BJ (cell line): ENCODE measurements around the gene DHX32. TPM values are rescaled to one million over a fixed set of nuclear protein-coding genes. Genes with fewer than 3 reads are reported as not detected.

Source experiments
- CTCF ChIA-PET: fragments of 350-600 bp; formaldehyde crosslinking; extraction: SDS; loops from one replicate; lab custom pipeline; 2021; ENCODE audit warnings: antibody characterized with exemption, inconsistent platforms; lab: Yijun Ruan, JAX
- POLR2A ChIA-PET: fragments of 300-600 bp; sonication (Branson Sonifier 250); formaldehyde crosslinking; extraction: SDS; loops from one replicate; lab custom pipeline; 2021; ENCODE audit warnings: antibody characterized with exemption; lab: Charles Lee
- DNase-seq: peaks from one replicate; pipeline ENCODE4 v3.0.0-alpha.2; 2011; ENCODE audit warnings: low read depth
- H3K27me3 ChIP-seq: 2 replicates; pipeline ENCODE4 v1.6.0; 2011; ENCODE audit warnings: low read length; ENCODE audit not compliant: control insufficient read depth, insufficient read depth
- H3K36me3 ChIP-seq: 2 replicates; pipeline ENCODE4 v1.5.1; 2011; ENCODE audit warnings: low read length; ENCODE audit not compliant: control insufficient read depth, insufficient read depth
- H3K4me3 ChIP-seq: 2 replicates; pipeline ENCODE4 v1.5.1; 2011; ENCODE audit warnings: low read depth, mild to moderate bottlenecking, control low read depth, low read length
- polyA plus RNA-seq: library from polyadenylated mRNA; depleted of rRNA; stranded (reverse); fragments of >200 nt; gene quantifications from 2 replicates; pipeline ENCODE4 v1.2.3, GENCODE V29; 2011
- TF ChIP-seq, protein P1 (sequence below): IDR thresholded peaks from 2 replicates; pipeline ENCODE4 v1.5.1; 2011; ENCODE audit warnings: low read depth, mild to moderate bottlenecking, control low read depth, inconsistent platforms, low read length, moderate library complexity; ENCODE audit not compliant: insufficient read depth

DHX32 gene
- polyA plus RNA-seq, 1 experiment, result 18.2 TPM

DNA sequence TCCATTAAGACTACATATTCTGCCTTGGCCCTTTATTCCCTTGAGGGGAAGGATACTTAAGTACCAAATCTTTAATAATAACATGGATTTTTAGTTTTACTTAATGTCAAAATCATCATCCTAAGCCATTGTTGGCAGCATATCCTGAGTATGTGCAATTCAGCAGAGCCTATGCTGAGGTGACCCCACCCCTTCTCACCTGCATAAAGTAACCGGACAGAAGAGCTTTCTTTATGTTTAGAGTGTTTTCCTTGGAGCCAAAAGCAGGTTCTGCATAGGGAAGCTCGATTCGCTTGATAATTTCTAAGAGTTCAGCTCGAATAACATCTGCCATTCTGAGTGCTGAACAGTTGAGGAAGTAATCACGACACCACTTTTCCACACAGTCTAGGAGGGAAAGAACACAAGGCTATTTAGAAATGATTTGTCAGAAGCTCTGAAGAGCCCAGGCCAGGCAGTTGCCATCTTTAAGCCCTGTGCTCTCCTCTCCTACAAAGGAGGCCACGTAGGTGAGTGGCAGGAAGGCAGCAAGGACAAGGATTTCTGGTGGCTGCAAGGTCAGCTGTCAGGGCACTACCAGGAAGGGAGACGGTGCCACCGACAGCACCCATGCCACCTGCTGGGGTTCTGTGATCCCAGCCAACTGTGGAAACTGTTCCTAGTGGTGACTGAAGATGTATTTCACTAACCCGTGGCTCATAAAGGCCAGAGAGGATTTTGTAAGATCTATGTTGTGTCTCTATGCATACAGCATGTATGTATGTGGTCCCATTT lies 42.1 kb downstream of the DHX32 start:
- no peaks in the 10 kb centered on the region for H3K27me3 ChIP-seq
- POLR2A ChIA-PET, result no interaction called here
- DNase-seq, result no peak
- H3K4me3 ChIP-seq, result no peak overlapping the region
- TF ChIP-seq, protein P1, sequence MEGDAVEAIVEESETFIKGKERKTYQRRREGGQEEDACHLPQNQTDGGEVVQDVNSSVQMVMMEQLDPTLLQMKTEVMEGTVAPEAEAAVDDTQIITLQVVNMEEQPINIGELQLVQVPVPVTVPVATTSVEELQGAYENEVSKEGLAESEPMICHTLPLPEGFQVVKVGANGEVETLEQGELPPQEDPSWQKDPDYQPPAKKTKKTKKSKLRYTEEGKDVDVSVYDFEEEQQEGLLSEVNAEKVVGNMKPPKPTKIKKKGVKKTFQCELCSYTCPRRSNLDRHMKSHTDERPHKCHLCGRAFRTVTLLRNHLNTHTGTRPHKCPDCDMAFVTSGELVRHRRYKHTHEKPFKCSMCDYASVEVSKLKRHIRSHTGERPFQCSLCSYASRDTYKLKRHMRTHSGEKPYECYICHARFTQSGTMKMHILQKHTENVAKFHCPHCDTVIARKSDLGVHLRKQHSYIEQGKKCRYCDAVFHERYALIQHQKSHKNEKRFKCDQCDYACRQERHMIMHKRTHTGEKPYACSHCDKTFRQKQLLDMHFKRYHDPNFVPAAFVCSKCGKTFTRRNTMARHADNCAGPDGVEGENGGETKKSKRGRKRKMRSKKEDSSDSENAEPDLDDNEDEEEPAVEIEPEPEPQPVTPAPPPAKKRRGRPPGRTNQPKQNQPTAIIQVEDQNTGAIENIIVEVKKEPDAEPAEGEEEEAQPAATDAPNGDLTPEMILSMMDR, result no peak
- H3K36me3 ChIP-seq, result peaks cover 24% of the 10 kb centered on the region
- CTCF ChIA-PET, result interaction anchor here (1.0 kb wide), 1 partner anchor 18 kb away, joined by 3 read pairs; no protein-coding TSS in a partner anchor

DNA sequence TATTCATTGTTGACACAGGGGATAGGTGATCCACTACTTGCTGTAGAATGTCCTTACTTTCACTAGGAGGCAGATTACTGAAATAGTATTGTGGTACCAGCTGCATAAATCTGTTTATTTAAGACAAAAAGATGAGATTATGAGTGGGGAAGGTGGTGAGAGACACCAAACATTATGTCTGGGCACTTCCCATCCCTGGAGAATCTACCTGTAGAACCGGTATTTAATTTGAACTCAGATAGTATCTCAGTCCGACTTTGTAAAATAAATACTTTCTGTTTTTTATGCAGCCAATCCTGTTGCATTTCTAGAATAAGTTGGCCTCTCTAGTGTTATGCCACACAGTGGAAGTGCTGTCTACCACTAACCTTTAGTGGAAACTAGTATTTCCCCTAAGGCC lies 44.3 kb downstream of the DHX32 start:
- ChIA-PET CTCF (no interaction called here), POLR2A (no interaction called here)
- TF ChIP-seq, protein P1, result no peak
- H3K27me3 ChIP-seq, result no peaks in the 10 kb centered on the region
- no peak overlapping the region for H3K4me3 ChIP-seq
- H3K36me3 ChIP-seq, result peaks cover 27% of the 10 kb centered on the region
- no peak for DNase-seq

DNA sequence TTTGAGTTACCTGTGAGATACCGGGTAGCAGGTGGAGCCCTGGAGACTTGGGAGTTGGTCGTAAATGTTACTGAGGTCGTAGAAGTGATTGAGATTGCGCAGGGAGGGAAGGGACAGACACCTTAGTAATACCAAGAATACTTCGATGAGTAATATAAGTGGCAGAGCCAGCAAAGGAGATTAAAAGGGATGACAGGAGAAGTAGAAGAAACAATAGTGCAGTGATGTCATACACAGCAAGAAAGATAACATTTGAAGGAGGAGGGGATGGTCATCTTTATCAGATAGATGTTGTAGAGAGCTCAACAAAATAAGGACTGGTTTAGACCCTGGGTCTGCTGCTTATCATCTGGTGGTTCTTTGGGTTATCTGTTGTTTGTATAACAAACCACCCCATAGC lies 52.8 kb downstream of the DHX32 start:
- H3K4me3 ChIP-seq, result no peak overlapping the region
- H3K36me3 ChIP-seq, result peaks cover 22% of the 10 kb centered on the region
- ChIA-PET CTCF (interaction anchor here (0.6 kb wide), 1 partner anchor 22 kb away, joined by 3 read pairs; no protein-coding TSS in a partner anchor), POLR2A (no interaction called here)
- TF ChIP-seq, protein P1, result no peak
- no peaks in the 10 kb centered on the region for H3K27me3 ChIP-seq
- DNase-seq, result no peak

DNA sequence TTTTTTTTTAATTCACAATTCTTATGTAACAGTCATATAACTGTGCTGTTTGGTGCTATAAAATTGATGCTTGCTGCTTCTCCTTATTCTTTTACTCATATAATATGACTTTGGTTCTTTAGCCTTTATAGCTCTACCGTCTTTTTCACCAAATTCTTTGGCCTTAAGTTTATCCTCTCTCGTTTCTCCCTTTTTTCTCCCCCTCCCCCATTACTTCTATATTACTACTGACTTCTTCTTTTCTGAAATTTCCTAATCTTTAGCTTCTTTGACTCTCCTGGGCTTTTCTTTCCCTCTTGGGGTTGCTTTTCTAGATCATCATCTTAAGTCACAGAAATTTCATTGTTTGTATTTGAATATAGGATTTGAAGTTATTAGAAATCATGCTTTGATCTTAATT lies 54.0 kb downstream of the DHX32 start:
- ChIA-PET POLR2A (no interaction called here), CTCF (no interaction called here)
- TF ChIP-seq, protein P1, result no peak
- Histone ChIP-seq H3K4me3 (no peak overlapping the region), H3K27me3 (no peaks in the 10 kb centered on the region), H3K36me3 (peaks cover 18% of the 10 kb centered on the region)
- no peak for DNase-seq

DNA sequence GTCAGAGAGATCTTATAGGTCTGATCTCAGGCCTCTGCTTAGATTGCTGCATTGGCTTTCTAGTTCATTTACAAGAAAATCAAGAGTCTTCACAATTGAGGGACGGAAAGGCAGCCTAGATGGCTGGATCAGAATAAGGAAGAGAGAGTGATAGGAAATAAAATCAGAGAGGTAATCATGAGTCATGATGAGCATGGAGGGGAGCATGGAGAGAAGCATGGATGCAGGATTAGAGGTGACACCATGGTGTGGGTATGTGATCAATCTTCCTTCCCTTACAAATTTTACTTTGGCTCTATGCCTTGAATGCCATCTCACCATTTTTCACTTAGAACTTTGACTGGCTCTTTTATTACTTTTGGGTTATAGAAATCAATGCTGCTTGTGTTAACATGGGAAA lies 56.4 kb downstream of the DHX32 start:
- no peak for DNase-seq
- TF ChIP-seq, protein P1, result no peak
- ChIA-PET POLR2A (no interaction called here), CTCF (interaction anchor here (1.0 to 1.3 kb wide), 2 partner anchors 8 to 18 kb away, joined by 3 to 4 read pairs; no protein-coding TSS in a partner anchor)
- H3K4me3 ChIP-seq, result peak overlapping the region; percentile 79; the same call in 1 of the 2 replicates
- H3K27me3 ChIP-seq, result no peaks in the 10 kb centered on the region
- peaks cover 12% of the 10 kb centered on the region for H3K36me3 ChIP-seq
